SK-N-SH treated with all-trans-retinoic acid at 6 μM for 48 hours (cell line): ENCODE measurements around the gene KLHDC4.
"Not testable (repeated sequence)": the region's sequence is repeated elsewhere in the genome, so short reads cannot be mapped to it uniquely, and the experiment has no call there.

Source experiments
- ATAC-seq: fragments of 200-7000 bp; cut with Tn5 transposase; 3 replicates; pipeline ENCODE4 v1.9.1; 2020; ENCODE audit warnings: mild to moderate bottlenecking, moderate library complexity
- ARNTL ChIP-seq: fragments of 450-650 bp; formaldehyde crosslinking; IDR thresholded peaks from 2 replicates; pipeline ENCODE4 v1.5.0; 2020; ENCODE audit warnings: low read depth, mild to moderate bottlenecking, moderate library complexity, borderline replicate concordance
- BACH2 ChIP-seq: fragments of 250-450 bp; sonication (Bioruptor Pico); IDR thresholded peaks from 2 replicates; pipeline ENCODE4 v1.9.0; 2021; ENCODE audit warnings: mild to moderate bottlenecking, borderline replicate concordance
- CSDC2 ChIP-seq: fragments of 250-450 bp; sonication (Bioruptor Pico); IDR thresholded peaks from 2 replicates; pipeline ENCODE4 v1.5.0; 2020; ENCODE audit warnings: mild to moderate bottlenecking, moderate library complexity
- ESRRG ChIP-seq: fragments of 250-450 bp; sonication (Bioruptor Pico); IDR thresholded peaks from 2 replicates; pipeline ENCODE4 v1.6.1; 2021; ENCODE audit warnings: mild to moderate bottlenecking
- GLIS3 ChIP-seq: fragments of 250-450 bp; sonication (Bioruptor Pico); IDR thresholded peaks from 2 replicates; pipeline ENCODE4 v1.5.0; 2020; ENCODE audit warnings: mild to moderate bottlenecking, moderate library complexity
- ISL1 ChIP-seq: fragments of 250-450 bp; sonication (Bioruptor Pico); IDR thresholded peaks from 2 replicates; pipeline ENCODE4 v2.1.2; 2022; ENCODE audit warnings: mild to moderate bottlenecking, moderate library complexity
- OSR1 ChIP-seq: fragments of 250-450 bp; sonication (Bioruptor Pico); IDR thresholded peaks from 2 replicates; pipeline ENCODE4 v1.8.0; 2022; ENCODE audit warnings: moderate library complexity, mild to moderate bottlenecking, inconsistent platforms
- PPARA ChIP-seq: fragments of 250-450 bp; sonication (Bioruptor Pico); IDR thresholded peaks from 2 replicates; pipeline ENCODE4 v1.5.0; 2020; ENCODE audit warnings: mild to moderate bottlenecking, borderline replicate concordance
- SNAI2 ChIP-seq: fragments of 250-450 bp; sonication (Bioruptor Pico); IDR thresholded peaks from 2 replicates; pipeline ENCODE4 v1.5.0; 2020; ENCODE audit warnings: mild to moderate bottlenecking, moderate library complexity
- TCF4 ChIP-seq: fragments of 250-450 bp; sonication (Bioruptor Pico); IDR thresholded peaks from 2 replicates; pipeline ENCODE4 v1.8.0; 2021; ENCODE audit warnings: mild to moderate bottlenecking, moderate library complexity, borderline replicate concordance
- ZC3H10 ChIP-seq: fragments of 250-450 bp; sonication (Bioruptor Pico); IDR thresholded peaks from 2 replicates; pipeline ENCODE4 v1.5.1; 2021; ENCODE audit warnings: mild to moderate bottlenecking, moderate library complexity
- ZFP3 ChIP-seq: fragments of 250-450 bp; sonication (Bioruptor Pico); IDR thresholded peaks from 2 replicates; pipeline ENCODE4 v1.5.0; 2020; ENCODE audit warnings: mild to moderate bottlenecking, moderate library complexity
- ZFP30 ChIP-seq: fragments of 450-650 bp; formaldehyde crosslinking; IDR thresholded peaks from 2 replicates; pipeline ENCODE4 v1.5.0; 2022; ENCODE audit warnings: mild to moderate bottlenecking, moderate library complexity
- ZNF70 ChIP-seq: fragments of 450-650 bp; formaldehyde crosslinking; IDR thresholded peaks from 2 replicates; pipeline ENCODE4 v1.5.0; 2020; ENCODE audit warnings: mild to moderate bottlenecking, moderate library complexity
- ZNF8 ChIP-seq: fragments of 450-650 bp; formaldehyde crosslinking; IDR thresholded peaks from 2 replicates; pipeline ENCODE4 v1.5.0; 2020; ENCODE audit warnings: mild to moderate bottlenecking, moderate library complexity
- TF ChIP-seq, protein P1 (sequence below): fragments of 250-450 bp; sonication (Bioruptor Pico); IDR thresholded peaks from 2 replicates; pipeline ENCODE4 v1.5.1; 2020; ENCODE audit warnings: low read depth, mild to moderate bottlenecking, moderate library complexity
- TF ChIP-seq, protein P2 (sequence below): fragments of 250-450 bp; sonication (Bioruptor Pico); IDR thresholded peaks from 2 replicates; pipeline ENCODE4 v1.8.0; 2020; ENCODE audit warnings: mild to moderate bottlenecking, moderate library complexity, borderline replicate concordance
- TF ChIP-seq, protein P3 (sequence below): fragments of 250-450 bp; sonication (Bioruptor Pico); IDR thresholded peaks from 2 replicates; pipeline ENCODE4 v1.5.0; 2020; ENCODE audit warnings: mild to moderate bottlenecking, moderate library complexity
- TF ChIP-seq, protein P4 (sequence below): fragments of 250-450 bp; sonication (Bioruptor Pico); IDR thresholded peaks from 2 replicates; pipeline ENCODE4 v1.5.1; 2021; ENCODE audit warnings: mild to moderate bottlenecking, moderate library complexity

Gene KLHDC4

DNA sequence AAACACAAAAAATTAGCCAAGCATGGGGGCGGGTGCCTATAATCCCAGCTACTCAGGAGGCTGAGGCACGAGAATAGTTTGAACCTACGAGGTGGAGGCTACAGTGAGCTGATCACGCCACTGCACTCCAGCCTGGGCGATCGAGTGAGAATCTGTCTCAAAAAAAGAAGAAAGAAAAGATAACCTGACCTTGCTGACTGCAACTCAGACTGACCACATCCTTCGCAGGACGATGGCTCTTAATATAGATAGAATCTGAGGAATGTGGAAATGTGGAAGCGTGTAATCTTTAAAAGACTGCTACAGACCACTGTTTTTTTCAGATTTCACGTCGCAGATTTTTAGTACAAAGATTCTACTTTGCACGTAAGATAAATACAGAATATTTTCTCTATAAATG lies 37.8 kb downstream of the KLHDC4 start:
- no peak for ATAC-seq
- TF ChIP-seq, protein P1, sequence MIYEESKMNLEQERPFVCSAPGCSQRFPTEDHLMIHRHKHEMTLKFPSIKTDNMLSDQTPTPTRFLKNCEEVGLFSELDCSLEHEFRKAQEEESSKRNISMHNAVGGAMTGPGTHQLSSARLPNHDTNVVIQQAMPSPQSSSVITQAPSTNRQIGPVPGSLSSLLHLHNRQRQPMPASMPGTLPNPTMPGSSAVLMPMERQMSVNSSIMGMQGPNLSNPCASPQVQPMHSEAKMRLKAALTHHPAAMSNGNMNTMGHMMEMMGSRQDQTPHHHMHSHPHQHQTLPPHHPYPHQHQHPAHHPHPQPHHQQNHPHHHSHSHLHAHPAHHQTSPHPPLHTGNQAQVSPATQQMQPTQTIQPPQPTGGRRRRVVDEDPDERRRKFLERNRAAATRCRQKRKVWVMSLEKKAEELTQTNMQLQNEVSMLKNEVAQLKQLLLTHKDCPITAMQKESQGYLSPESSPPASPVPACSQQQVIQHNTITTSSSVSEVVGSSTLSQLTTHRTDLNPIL (CRISPR knock-in tag), result no peak
- no peak for TF ChIP-seq ISL1 (CRISPR knock-in tag)
- TF ChIP-seq SNAI2 (CRISPR knock-in tag), result no peak
- no peak for TF ChIP-seq TCF4 (CRISPR knock-in tag)
- TF ChIP-seq BACH2 (CRISPR knock-in tag), result no peak
- TF ChIP-seq ESRRG (CRISPR knock-in tag), result no peak
- no peak for TF ChIP-seq GLIS3
- TF ChIP-seq CSDC2, result no peak
- TF ChIP-seq ARNTL (CRISPR knock-in tag), result no peak
- TF ChIP-seq, protein P2, sequence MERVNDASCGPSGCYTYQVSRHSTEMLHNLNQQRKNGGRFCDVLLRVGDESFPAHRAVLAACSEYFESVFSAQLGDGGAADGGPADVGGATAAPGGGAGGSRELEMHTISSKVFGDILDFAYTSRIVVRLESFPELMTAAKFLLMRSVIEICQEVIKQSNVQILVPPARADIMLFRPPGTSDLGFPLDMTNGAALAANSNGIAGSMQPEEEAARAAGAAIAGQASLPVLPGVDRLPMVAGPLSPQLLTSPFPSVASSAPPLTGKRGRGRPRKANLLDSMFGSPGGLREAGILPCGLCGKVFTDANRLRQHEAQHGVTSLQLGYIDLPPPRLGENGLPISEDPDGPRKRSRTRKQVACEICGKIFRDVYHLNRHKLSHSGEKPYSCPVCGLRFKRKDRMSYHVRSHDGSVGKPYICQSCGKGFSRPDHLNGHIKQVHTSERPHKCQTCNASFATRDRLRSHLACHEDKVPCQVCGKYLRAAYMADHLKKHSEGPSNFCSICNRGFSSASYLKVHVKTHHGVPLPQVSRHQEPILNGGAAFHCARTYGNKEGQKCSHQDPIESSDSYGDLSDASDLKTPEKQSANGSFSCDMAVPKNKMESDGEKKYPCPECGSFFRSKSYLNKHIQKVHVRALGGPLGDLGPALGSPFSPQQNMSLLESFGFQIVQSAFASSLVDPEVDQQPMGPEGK (CRISPR knock-in tag), result no peak
- TF ChIP-seq, protein P3, sequence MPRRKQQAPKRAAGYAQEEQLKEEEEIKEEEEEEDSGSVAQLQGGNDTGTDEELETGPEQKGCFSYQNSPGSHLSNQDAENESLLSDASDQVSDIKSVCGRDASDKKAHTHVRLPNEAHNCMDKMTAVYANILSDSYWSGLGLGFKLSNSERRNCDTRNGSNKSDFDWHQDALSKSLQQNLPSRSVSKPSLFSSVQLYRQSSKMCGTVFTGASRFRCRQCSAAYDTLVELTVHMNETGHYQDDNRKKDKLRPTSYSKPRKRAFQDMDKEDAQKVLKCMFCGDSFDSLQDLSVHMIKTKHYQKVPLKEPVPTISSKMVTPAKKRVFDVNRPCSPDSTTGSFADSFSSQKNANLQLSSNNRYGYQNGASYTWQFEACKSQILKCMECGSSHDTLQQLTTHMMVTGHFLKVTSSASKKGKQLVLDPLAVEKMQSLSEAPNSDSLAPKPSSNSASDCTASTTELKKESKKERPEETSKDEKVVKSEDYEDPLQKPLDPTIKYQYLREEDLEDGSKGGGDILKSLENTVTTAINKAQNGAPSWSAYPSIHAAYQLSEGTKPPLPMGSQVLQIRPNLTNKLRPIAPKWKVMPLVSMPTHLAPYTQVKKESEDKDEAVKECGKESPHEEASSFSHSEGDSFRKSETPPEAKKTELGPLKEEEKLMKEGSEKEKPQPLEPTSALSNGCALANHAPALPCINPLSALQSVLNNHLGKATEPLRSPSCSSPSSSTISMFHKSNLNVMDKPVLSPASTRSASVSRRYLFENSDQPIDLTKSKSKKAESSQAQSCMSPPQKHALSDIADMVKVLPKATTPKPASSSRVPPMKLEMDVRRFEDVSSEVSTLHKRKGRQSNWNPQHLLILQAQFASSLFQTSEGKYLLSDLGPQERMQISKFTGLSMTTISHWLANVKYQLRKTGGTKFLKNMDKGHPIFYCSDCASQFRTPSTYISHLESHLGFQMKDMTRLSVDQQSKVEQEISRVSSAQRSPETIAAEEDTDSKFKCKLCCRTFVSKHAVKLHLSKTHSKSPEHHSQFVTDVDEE, result no peak
- TF ChIP-seq ZFP30 (CRISPR knock-in tag), result no peak
- TF ChIP-seq, protein P4, sequence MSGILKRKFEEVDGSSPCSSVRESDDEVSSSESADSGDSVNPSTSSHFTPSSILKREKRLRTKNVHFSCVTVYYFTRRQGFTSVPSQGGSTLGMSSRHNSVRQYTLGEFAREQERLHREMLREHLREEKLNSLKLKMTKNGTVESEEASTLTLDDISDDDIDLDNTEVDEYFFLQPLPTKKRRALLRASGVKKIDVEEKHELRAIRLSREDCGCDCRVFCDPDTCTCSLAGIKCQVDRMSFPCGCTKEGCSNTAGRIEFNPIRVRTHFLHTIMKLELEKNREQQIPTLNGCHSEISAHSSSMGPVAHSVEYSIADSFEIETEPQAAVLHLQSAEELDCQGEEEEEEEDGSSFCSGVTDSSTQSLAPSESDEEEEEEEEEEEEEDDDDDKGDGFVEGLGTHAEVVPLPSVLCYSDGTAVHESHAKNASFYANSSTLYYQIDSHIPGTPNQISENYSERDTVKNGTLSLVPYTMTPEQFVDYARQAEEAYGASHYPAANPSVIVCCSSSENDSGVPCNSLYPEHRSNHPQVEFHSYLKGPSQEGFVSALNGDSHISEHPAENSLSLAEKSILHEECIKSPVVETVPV, result no peak
- no peak for TF ChIP-seq ZNF70
- no peak for TF ChIP-seq OSR1 (CRISPR knock-in tag)
- no peak for TF ChIP-seq ZC3H10 (CRISPR knock-in tag)

DNA sequence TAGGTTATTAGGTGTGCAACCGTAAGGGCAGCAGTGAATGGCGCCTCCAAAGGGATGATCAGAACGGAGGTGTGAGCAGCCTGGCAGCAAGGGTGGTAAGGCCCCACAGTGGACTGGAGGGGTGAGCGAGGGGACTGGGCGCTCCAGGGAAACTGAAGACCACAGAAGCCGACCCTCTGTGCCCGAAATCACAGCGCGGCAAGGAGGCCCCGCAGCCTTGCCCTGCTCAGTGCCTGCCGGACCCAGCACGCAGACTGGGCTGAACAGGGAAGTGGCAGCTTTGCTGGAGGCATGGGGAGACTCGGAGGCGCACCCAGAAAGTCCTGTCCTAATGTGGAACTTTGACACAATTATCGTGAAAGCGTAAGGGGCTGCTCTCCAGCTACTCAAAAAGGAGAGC lies 38.4 kb downstream of the KLHDC4 start:
- TF ChIP-seq ZNF70, result no peak
- TF ChIP-seq, protein P3, result no peak
- no peak for TF ChIP-seq ISL1 (CRISPR knock-in tag)
- TF ChIP-seq ZFP3 (CRISPR knock-in tag), result no peak
- TF ChIP-seq ZFP30 (CRISPR knock-in tag), result no peak
- TF ChIP-seq, all 23 proteins: peak for 0
- no peak for ATAC-seq

DNA sequence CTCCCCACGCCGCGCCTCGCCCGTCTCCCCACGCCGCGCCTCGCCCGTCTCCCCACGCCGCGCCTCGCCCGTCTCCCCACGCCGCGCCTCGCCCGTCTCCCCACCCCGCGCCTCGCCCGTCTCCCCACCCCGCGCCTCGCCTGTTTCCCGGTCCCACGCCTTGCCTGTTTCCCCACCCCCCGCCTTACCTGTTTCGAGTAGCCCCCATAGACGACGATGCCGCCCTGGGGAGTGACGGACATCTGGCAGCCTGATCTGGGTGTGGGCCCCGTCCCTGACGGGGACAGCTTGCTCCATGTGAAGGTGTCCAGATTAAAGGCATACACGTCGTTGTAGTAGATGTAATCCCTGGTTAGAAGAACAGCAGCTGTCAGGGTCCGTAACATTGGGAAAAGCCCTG lies 39.2 kb downstream of the KLHDC4 start:
- not testable (repeated sequence) for ATAC-seq

DNA sequence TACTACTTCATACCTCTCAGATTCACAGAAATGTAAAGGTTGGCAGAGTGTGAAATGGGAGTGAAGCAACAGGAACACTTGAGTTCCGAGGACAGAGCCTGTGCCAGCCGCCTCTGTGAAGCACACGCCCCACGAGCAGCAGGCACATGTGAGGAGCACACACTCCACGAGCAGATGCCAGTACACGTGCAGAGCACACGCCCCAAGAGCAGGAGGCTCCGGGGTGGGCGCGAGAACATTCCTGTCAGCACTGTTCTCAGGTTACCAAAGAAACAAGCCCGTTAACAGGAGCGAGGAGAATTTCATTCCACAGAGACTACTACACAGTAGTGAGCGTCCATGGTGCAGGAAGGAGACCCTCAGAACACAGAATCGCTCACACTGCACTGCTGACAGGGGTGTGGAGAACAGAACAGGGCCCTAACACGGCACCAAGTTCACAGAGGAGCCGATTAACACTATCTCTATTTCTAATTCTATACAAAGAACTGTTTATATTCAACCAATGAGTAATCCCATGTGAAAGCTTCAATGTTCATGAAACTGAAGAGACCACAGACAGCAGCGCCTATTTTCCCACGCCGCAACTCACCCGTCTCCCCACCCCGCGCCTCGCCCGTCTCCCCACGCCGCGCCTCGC lies 40.1 kb downstream of the KLHDC4 start:
- ATAC-seq, result no peak
- TF ChIP-seq ZFP30 (CRISPR knock-in tag) (no peak), GLIS3 (no peak), BACH2 (CRISPR knock-in tag) (no peak), ISL1 (CRISPR knock-in tag) (no peak), ZNF8 (CRISPR knock-in tag) (no peak), CSDC2 (no peak), SNAI2 (CRISPR knock-in tag) (no peak), ESRRG (CRISPR knock-in tag) (no peak), ZC3H10 (CRISPR knock-in tag) (no peak), ZFP3 (CRISPR knock-in tag) (no peak), PPARA (CRISPR knock-in tag) (no peak)
- TF ChIP-seq, protein P1 (CRISPR knock-in tag), result no peak
- TF ChIP-seq, protein P3, result no peak
